IMR-90 (cell line): Measurements from ENCODE around the gene ALS2CL. TPM values are rescaled to one million over a fixed set of nuclear protein-coding genes. Genes with fewer than 3 reads are reported as not detected.

ENCODE experiments used
- ATAC-seq: fragments of 200-7000 bp; cut with Tn5 transposase; 2 replicates; pipeline ENCODE4 v1.9.1; 2020; ENCODE audit warnings: low read depth, mild to moderate bottlenecking, moderate library complexity
- BruUV-seq: library from RNA; stranded (reverse); fragments of 400-500 nt; replicated peaks from 2 replicates; lab custom pipeline; 2021; lab: Mats Ljungman, UMichigan
- CTCF ChIA-PET: fragments of 300-600 bp; formaldehyde crosslinking; extraction: SDS; loops from one replicate; lab custom pipeline; 2021; ENCODE audit warnings: antibody characterized with exemption; lab: Yijun Ruan, JAX
- POLR2A ChIA-PET: fragments of 300-600 bp; sonication (Branson Sonifier 250); formaldehyde crosslinking; loops from one replicate; lab custom pipeline; 2022; ENCODE audit warnings: antibody characterized with exemption; ENCODE audit not compliant: unreplicated experiment; lab: Charles Lee
- DNase-seq: peaks from one replicate; pipeline ENCODE4 v3.0.0; 2013
- H2AFZ ChIP-seq: replicated peaks from 2 replicates; pipeline ENCODE3; 2013; ENCODE audit warnings: low read length, mild to moderate bottlenecking; ENCODE audit not compliant: poor library complexity
- H2AK5ac ChIP-seq: 2 replicates; pipeline ENCODE4 v1.6.1; 2013; ENCODE audit warnings: low read depth, low read length, inconsistent platforms
- H2AK9ac ChIP-seq: replicated peaks from 2 replicates; pipeline ENCODE3; 2013; ENCODE audit warnings: mild to moderate bottlenecking, low read depth, low read length, moderate library complexity; ENCODE audit not compliant: poor library complexity
- H2BK120ac ChIP-seq: 2 replicates; pipeline ENCODE4 v1.6.1; 2013; ENCODE audit warnings: low read depth, low read length, inconsistent platforms
- H2BK15ac ChIP-seq: 3 replicates; pipeline ENCODE4 v1.6.1; 2013; ENCODE audit warnings: low read depth, low read length, inconsistent platforms
- H2BK20ac ChIP-seq: 2 replicates; pipeline ENCODE4 v1.6.1; 2013; ENCODE audit warnings: low read depth, mild to moderate bottlenecking, inconsistent platforms, low read length, moderate library complexity
- H2BK5ac ChIP-seq: 2 replicates; pipeline ENCODE4 v1.6.1; 2013; ENCODE audit warnings: mild to moderate bottlenecking, low read depth, low read length, inconsistent platforms; ENCODE audit not compliant: poor library complexity, severe bottlenecking
- H3K14ac ChIP-seq: replicated peaks from 2 replicates; pipeline ENCODE4 v1.6.1; 2013; ENCODE audit warnings: low read depth, low read length, inconsistent platforms
- H3K18ac ChIP-seq: 2 replicates; pipeline ENCODE4 v1.6.1; 2013; ENCODE audit warnings: low read depth, low read length, control low read depth
- H3K23ac ChIP-seq: 2 replicates; pipeline ENCODE4 v1.6.1; 2013; ENCODE audit warnings: low read depth, low read length, inconsistent platforms
- H3K27ac ChIP-seq: 2 replicates; pipeline ENCODE4 v1.5.1; 2013; ENCODE audit warnings: mild to moderate bottlenecking, control low read depth, low read length; ENCODE audit not compliant: insufficient read depth
- H3K27me3 ChIP-seq: 2 replicates; pipeline ENCODE4 v1.6.1; 2013; ENCODE audit warnings: low read length; ENCODE audit not compliant: control insufficient read depth, insufficient read depth
- H3K36me3 ChIP-seq: 2 replicates; pipeline ENCODE4 v1.6.1; 2013; ENCODE audit warnings: low read length, mixed read lengths; ENCODE audit not compliant: control insufficient read depth, insufficient read depth
- H3K4ac ChIP-seq: 2 replicates; pipeline ENCODE4 v1.6.1; 2013; ENCODE audit warnings: low read depth, low read length, inconsistent platforms
- H3K4me1 ChIP-seq: 2 replicates; pipeline ENCODE4 v1.6.1; 2013; ENCODE audit warnings: low read length, mixed read lengths; ENCODE audit not compliant: control insufficient read depth, insufficient read depth
- H3K4me2 ChIP-seq: 2 replicates; pipeline ENCODE4 v1.6.1; 2013; ENCODE audit warnings: low read depth, mild to moderate bottlenecking, control low read depth, low read length, moderate library complexity
- H3K4me3 ChIP-seq: 2 replicates; pipeline ENCODE4 v1.5.1; 2013; ENCODE audit warnings: low read depth, mild to moderate bottlenecking, control low read depth, low read length, moderate library complexity; ENCODE audit not compliant: insufficient read depth
- H3K56ac ChIP-seq: 2 replicates; pipeline ENCODE4 v1.6.1; 2013; ENCODE audit warnings: low read length, inconsistent platforms; ENCODE audit not compliant: insufficient read depth; ENCODE audit errors: extremely low read depth
- H3K79me1 ChIP-seq, 2 experiments: 2 replicates each; pipeline ENCODE4 v1.6.1; 2013; ENCODE audit warnings: low read length in 2 of 2, inconsistent platforms in 1 of 2, low read depth in 1 of 2
- H3K9ac ChIP-seq: 2 replicates; pipeline ENCODE4 v1.6.1; 2013; ENCODE audit warnings: low read depth, low read length, control low read depth
- H3K9me1 ChIP-seq: 2 replicates; pipeline ENCODE4 v1.6.1; 2013; ENCODE audit warnings: low read length, inconsistent platforms; ENCODE audit not compliant: insufficient read depth
- H3K9me3 ChIP-seq: 2 replicates; pipeline ENCODE4 v1.6.1; 2013; ENCODE audit warnings: low read length; ENCODE audit not compliant: control insufficient read depth, insufficient read depth
- H4K20me1 ChIP-seq: 2 replicates; pipeline ENCODE4 v1.6.1; 2013; ENCODE audit warnings: low read length, inconsistent platforms; ENCODE audit not compliant: insufficient read depth
- H4K5ac ChIP-seq: 2 replicates; pipeline ENCODE4 v1.6.1; 2013; ENCODE audit warnings: mild to moderate bottlenecking, low read depth, low read length, control low read depth
- H4K8ac ChIP-seq, 2 experiments: 2 replicates each; pipeline ENCODE4 v1.6.1; 2013; ENCODE audit warnings: low read depth in 2 of 2, low read length in 2 of 2, control low read depth in 1 of 2, inconsistent platforms in 1 of 2
- H4K91ac ChIP-seq: 2 replicates; pipeline ENCODE4 v1.6.1; 2013; ENCODE audit warnings: low read depth, low read length, inconsistent platforms; ENCODE audit not compliant: insufficient read depth
- CEBPB ChIP-seq: IDR thresholded peaks from 2 replicates; pipeline ENCODE4 v1.6.1; 2012; ENCODE audit warnings: low read depth, low read length, improper control_type of control experiment
- CTCF ChIP-seq: conservative IDR thresholded peaks from 2 replicates; pipeline ENCODE4 v1.5.1; 2012; ENCODE audit warnings: mild to moderate bottlenecking, low read depth, low read length, improper control_type of control experiment
- ELK1 ChIP-seq: fragments of 150-350 bp; IDR thresholded peaks from 2 replicates; pipeline ENCODE4 v1.6.1; 2016; ENCODE audit warnings: low read depth, mild to moderate bottlenecking, low read length, moderate library complexity, borderline replicate concordance
- FOS ChIP-seq: fragments of 150-350 bp; IDR thresholded peaks from 2 replicates; pipeline ENCODE4 v1.6.1; 2016; ENCODE audit warnings: low read depth, low read length
- MAFK ChIP-seq: IDR thresholded peaks from 2 replicates; pipeline ENCODE4 v1.6.1; 2012; ENCODE audit warnings: low read depth, low read length, improper control_type of control experiment
- MAZ ChIP-seq: IDR thresholded peaks from 2 replicates; pipeline ENCODE4 v1.6.1; 2012; ENCODE audit warnings: low read depth, mild to moderate bottlenecking, low read length, improper control_type of control experiment, moderate library complexity, borderline replicate concordance
- MXI1 ChIP-seq: IDR thresholded peaks from 2 replicates; pipeline ENCODE4 v1.6.1; 2012; ENCODE audit warnings: low read depth, mild to moderate bottlenecking, low read length, moderate library complexity, borderline replicate concordance
- POLR2A ChIP-seq: IDR thresholded peaks from 2 replicates; pipeline ENCODE4 v1.6.1; 2012; ENCODE audit warnings: mild to moderate bottlenecking, low read depth, low read length
- RFX5 ChIP-seq: IDR thresholded peaks from 2 replicates; pipeline ENCODE4 v1.8.0; 2012; ENCODE audit warnings: low read depth, mild to moderate bottlenecking, low read length, moderate library complexity
- SMC3 ChIP-seq: fragments of 150-350 bp; IDR thresholded peaks from 2 replicates; pipeline ENCODE4 v1.6.1; 2016; ENCODE audit warnings: low read depth, mild to moderate bottlenecking, antibody characterized with exemption, low read length, moderate library complexity
- USF2 ChIP-seq: fragments of 150-350 bp; IDR thresholded peaks from 2 replicates; pipeline ENCODE4 v1.6.1; 2017; ENCODE audit warnings: mild to moderate bottlenecking, antibody characterized with exemption, low read length, low read depth
- WGBS, 2 experiments: methylation state at CpG; one replicate each; pipeline versions ENCODE4 v1.1.5 to v1.1.7; 2013; ENCODE audit warnings: missing lambda C conversion rate in 2 of 2; ENCODE audit not compliant: insufficient read length in 1 of 2; ENCODE audit errors: extremely low coverage in 2 of 2; 5-methylcytosine and 5-hydroxymethylcytosine counted together
- dilution Hi-C: fragments of 300-500 bp; cut with HindIII; formaldehyde crosslinking; loops from one replicate; pipeline ENCODE4 v1.14.3; 2018; ENCODE audit warnings: low sequenced_read_pairs; ENCODE audit not compliant: unreplicated experiment
- in situ Hi-C: fragments of 300-500 bp; cut with MboI; formaldehyde crosslinking; loops from 3 replicates; pipeline ENCODE4 v1.14.3; 2019; ENCODE audit warnings: low sequenced_read_pairs, inconsistent platforms, mixed read lengths
- intact Hi-C: fragments of 100-400 bp; cut with micrococcal nuclease; formaldehyde crosslinking; loops from 2 replicates; pipeline ENCODE4 v1.10.0; 2022
- polyA plus RNA-seq, 3 experiments: library from polyadenylated mRNA; depleted of rRNA; stranded (reverse); fragments of >200 nt; gene quantifications; 2 replicates each; pipeline ENCODE4 v1.2.3, GENCODE V29; 2012; ENCODE audit warnings: low replicate concordance in 1 of 3
- total RNA-seq: library from RNA; depleted of rRNA; stranded (reverse); fragments of >200 nt; gene quantifications from 2 replicates; pipeline ENCODE4 v1.2.3, GENCODE V29; 2012

ALS2CL gene
- total and polyA plus RNA-seq, 2 of the 4 experiments (the other 2 are of a cell fraction) = 2.2 to 4.8 TPM

GRCh38 chr3:46702246-46703012, 8.9 kb upstream of the ALS2CL start:
- Histone ChIP-seq H2AK5ac (no peak overlapping the region), H3K79me1 (no peaks in the 10 kb centered on the region), H3K23ac (no peak overlapping the region), H3K14ac (no peak overlapping the region), H3K27ac (no peak overlapping the region), H3K4me1 (peaks cover 9% of the 10 kb centered on the region; the same call in 1 of the 2 replicates), H3K4ac (no peak overlapping the region), H2AK9ac (peak overlapping the region; percentile 6), H3K9me3 (no peaks in the 10 kb centered on the region), H2BK120ac (no peak overlapping the region), H3K18ac (no peak overlapping the region), H4K8ac (no peak overlapping the region), H2BK5ac (no peak overlapping the region), H2BK15ac (no peak overlapping the region), H3K4me3 (no peak overlapping the region), H4K91ac (no peak overlapping the region), H3K9me1 (no peaks in the 10 kb centered on the region; the same call in 1 of the 2 replicates), H4K20me1 (peaks cover 3% of the 10 kb centered on the region; the same call in 1 of the 2 replicates), H3K27me3 (peaks cover 31% of the 10 kb centered on the region), H3K4me2 (no peak overlapping the region), H3K56ac (no peak overlapping the region), H3K9ac (no peak overlapping the region), H4K5ac (no peak overlapping the region), H2AFZ (no peak overlapping the region), H2BK20ac (no peak overlapping the region), H3K36me3 (no peaks in the 10 kb centered on the region)
- TF ChIP-seq FOS = no peak
- TF ChIP-seq MXI1 = no peak
- no peak for TF ChIP-seq CTCF
- TF ChIP-seq ELK1 = no peak
- TF ChIP-seq MAFK = no peak
- no peak for TF ChIP-seq MAZ
- TF ChIP-seq RFX5 = no peak
- TF ChIP-seq USF2 = no peak
- no peak for TF ChIP-seq CEBPB
- no peak for TF ChIP-seq SMC3
- TF ChIP-seq POLR2A = no peak
- POLR2A ChIA-PET = no interaction called here
- DNase-seq = no peak
- BruUV-seq = no TSS peak
- CTCF ChIA-PET = interaction anchor here (0.7 to 1.2 kb wide), 2 partner anchors 207 to 214 kb away, joined by 3 to 4 read pairs; no protein-coding TSS in a partner anchor
- in situ Hi-C loops (loop anchor here (5.0 to 25.0 kb wide), 2 partner anchors 195 to 660 kb away; no protein-coding TSS in a partner anchor), intact Hi-C loops (no loop called here), dilution Hi-C loops (no loop called here)
- no peak for ATAC-seq
- 100% methylated on average over 1 of the region's 4 CpGs; no CpG with 5 or more reads in 1 of the 2 experiments for WGBS, 2 experiments
